Measurements from ENCODE around the gene MICB.

The MICB gene

GRCh38 chr6:31541658-31542521, 43.9 kb downstream of the MICB start, which contains the start of gene DDX39B (continued):
- no peak; the same call in 1 of the 2 replicates for TF ChIP-seq REST (tag by site-specific recombination; IDR thresholded peaks at IDR 0.05)
- no peak; the same call in 1 of the 2 replicates for TF ChIP-seq ZNF692 (tag by site-specific recombination; IDR thresholded peaks at IDR 0.05)
- peak; percentile 74 for TF ChIP-seq ZBTB26 (tag by site-specific recombination; optimal IDR thresholded peaks at IDR 0.05)
- TF ChIP-seq PRDM1 (tag by site-specific recombination; IDR thresholded peaks at IDR 0.05) = no peak; the same call in 1 of the 2 replicates
- peak; percentile 85 for TF ChIP-seq ZNF639 (tag by site-specific recombination; IDR thresholded peaks at IDR 0.05)
- TF ChIP-seq ZNF24 (tag by site-specific recombination; IDR thresholded peaks at IDR 0.05) = peak; percentile 44
- TF ChIP-seq ZNF140 (tag by site-specific recombination; IDR thresholded peaks at IDR 0.05) = no peak
- peak; percentile 47; the same call in 1 of the 2 replicates for TF ChIP-seq ZNF785 (tag by site-specific recombination; IDR thresholded peaks at IDR 0.05)
- peak; percentile 54; the same call in 1 of the 2 replicates for TF ChIP-seq ZBTB8A (tag by site-specific recombination; IDR thresholded peaks at IDR 0.05)
- TF ChIP-seq ZNF10 (tag by site-specific recombination; IDR thresholded peaks at IDR 0.05) = no peak
- TF ChIP-seq GLI4 (tag by site-specific recombination; IDR thresholded peaks at IDR 0.05) = peak; percentile 96
- no peak for TF ChIP-seq ZNF521 (tag by site-specific recombination; IDR thresholded peaks at IDR 0.05)
- TF ChIP-seq ZBTB17 (tag by site-specific recombination; IDR thresholded peaks at IDR 0.05) = peak; percentile 93; the same call in 1 of the 2 replicates
- no peak for TF ChIP-seq ZNF600 (tag by site-specific recombination; IDR thresholded peaks at IDR 0.05)
- peak; percentile 64 for TF ChIP-seq SP3 (tag by site-specific recombination; IDR thresholded peaks at IDR 0.05)
- no peak for TF ChIP-seq ZNF138 (tag by site-specific recombination; IDR thresholded peaks at IDR 0.05; ENCODE audit: borderline replicate concordance)
- no peak for TF ChIP-seq GLIS1 (tag by site-specific recombination; IDR thresholded peaks at IDR 0.05)
- no peak for TF ChIP-seq ZNF175 (tag by site-specific recombination; IDR thresholded peaks at IDR 0.05)
- no peak for TF ChIP-seq ZNF555 (tag by site-specific recombination; conservative IDR thresholded peaks at IDR 0.05)
- TF ChIP-seq HOXA7 (CRISPR knock-in tag; IDR thresholded peaks at IDR 0.05; ENCODE audit: borderline replicate concordance) = no peak
- no peak for TF ChIP-seq CTCF (tag by site-specific recombination; IDR thresholded peaks at IDR 0.05)
- no peak; the same call in 1 of the 2 replicates for TF ChIP-seq OVOL3 (tag by site-specific recombination; IDR thresholded peaks at IDR 0.05)
- no peak for TF ChIP-seq RBAK (tag by site-specific recombination; IDR thresholded peaks at IDR 0.05)
- TF ChIP-seq ZBTB21 (tag by site-specific recombination; IDR thresholded peaks at IDR 0.05) = peak; percentile 76
- TF ChIP-seq ZSCAN16 (tag by site-specific recombination; IDR thresholded peaks at IDR 0.05) = no peak
- peak; percentile 48; the same call in 1 of the 2 replicates for TF ChIP-seq ZNF624 (tag by site-specific recombination; IDR thresholded peaks at IDR 0.05)
- TF ChIP-seq ZNF350 (tag by site-specific recombination; IDR thresholded peaks at IDR 0.05) = no peak
- TF ChIP-seq ZNF843 (tag by site-specific recombination; IDR thresholded peaks at IDR 0.05) = 0 out of 2 replicates have a peak, but pooled peaks have one; percentile 23
- peak; percentile 93; the same call in 1 of the 2 replicates for TF ChIP-seq ZNF501 (tag by site-specific recombination; IDR thresholded peaks at IDR 0.05)
- TF ChIP-seq ZNF549 (tag by site-specific recombination; IDR thresholded peaks at IDR 0.05) = no peak
- no peak for TF ChIP-seq HOXD13 (CRISPR knock-in tag; IDR thresholded peaks at IDR 0.05; ENCODE audit: borderline replicate concordance)
- peak; percentile 42 for TF ChIP-seq ZNF558 (tag by site-specific recombination; IDR thresholded peaks at IDR 0.05)
